HG03139 (cell line): ENCODE results near the gene TAS2R3.

ENCODE experiments used
- ATAC-seq: cut with Tn5 transposase; IDR thresholded peaks from one replicate; pipeline ENCODE4 v1.9.1; 2021; ENCODE audit not compliant: unreplicated experiment

Gene TAS2R3

GRCh38 chr7:141785706-141786552, 22.0 kb downstream of the TAS2R3 start:
- ATAC-seq: no peak

- no peak for ATAC-seq
Measured at GRCh38 chr7:141788296-141788695, 24.4 kb downstream of the TAS2R3 start.

GRCh38 chr7:141789917-141790316, 26.0 kb downstream of the TAS2R3 start, which contains the start of gene TAS2R5:
Gene TAS2R5, plus strand, starts transcription at chr7:141790217. Its CDS starts 145 bp downstream, at chr7:141790362.
- ATAC-seq: no peak

- ATAC-seq: no peak
Measured at GRCh38 chr7:141792526-141792925, 28.6 kb downstream of the TAS2R3 start.
